Mammary epithelial cell (primary cell): Measurements from ENCODE around the gene ZGPAT.

Experiments
- EZH2 ChIP-seq: IDR thresholded peaks from 2 replicates; pipeline ENCODE4 v1.6.1; 2012; ENCODE audit warnings: low read length, inconsistent platforms, borderline replicate concordance
- TF ChIP-seq, protein P1 (sequence below), 2 donors: IDR thresholded peaks in 1 of 2; conservative IDR thresholded peaks in 1 of 2; 2 replicates each; pipeline ENCODE4 v1.5.1; 2011 to 2012; ENCODE audit warnings: inconsistent platforms in 2 of 2, low read length in 2 of 2, mild to moderate bottlenecking in 2 of 2, control low read depth in 1 of 2, low read depth in 1 of 2; ENCODE audit not compliant: insufficient read depth in 1 of 2; ENCODE audit errors: extremely low read depth in 1 of 2

DNA sequence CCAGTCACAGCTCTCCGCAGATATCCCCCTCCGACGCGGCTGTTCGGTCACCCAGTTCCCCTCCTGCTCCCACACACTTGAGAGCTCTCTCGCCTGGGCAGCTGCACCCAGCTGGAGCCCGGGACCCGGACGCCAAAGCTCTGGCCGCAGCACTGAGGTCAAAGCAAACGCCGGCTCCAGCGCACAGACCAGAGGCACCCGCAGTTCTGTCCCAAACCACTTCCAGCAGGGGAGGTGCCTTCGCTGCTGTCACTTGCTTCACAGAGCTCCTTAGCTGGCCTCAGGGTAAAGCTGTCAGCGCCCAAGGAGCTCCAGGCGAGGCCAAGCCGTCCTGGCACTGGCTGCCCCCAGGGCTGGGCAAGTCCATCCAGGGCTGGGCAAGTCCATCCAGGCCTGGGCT, 59.6 kb downstream of the ZGPAT start:
- no peak for TF ChIP-seq EZH2
- TF ChIP-seq, protein P1, sequence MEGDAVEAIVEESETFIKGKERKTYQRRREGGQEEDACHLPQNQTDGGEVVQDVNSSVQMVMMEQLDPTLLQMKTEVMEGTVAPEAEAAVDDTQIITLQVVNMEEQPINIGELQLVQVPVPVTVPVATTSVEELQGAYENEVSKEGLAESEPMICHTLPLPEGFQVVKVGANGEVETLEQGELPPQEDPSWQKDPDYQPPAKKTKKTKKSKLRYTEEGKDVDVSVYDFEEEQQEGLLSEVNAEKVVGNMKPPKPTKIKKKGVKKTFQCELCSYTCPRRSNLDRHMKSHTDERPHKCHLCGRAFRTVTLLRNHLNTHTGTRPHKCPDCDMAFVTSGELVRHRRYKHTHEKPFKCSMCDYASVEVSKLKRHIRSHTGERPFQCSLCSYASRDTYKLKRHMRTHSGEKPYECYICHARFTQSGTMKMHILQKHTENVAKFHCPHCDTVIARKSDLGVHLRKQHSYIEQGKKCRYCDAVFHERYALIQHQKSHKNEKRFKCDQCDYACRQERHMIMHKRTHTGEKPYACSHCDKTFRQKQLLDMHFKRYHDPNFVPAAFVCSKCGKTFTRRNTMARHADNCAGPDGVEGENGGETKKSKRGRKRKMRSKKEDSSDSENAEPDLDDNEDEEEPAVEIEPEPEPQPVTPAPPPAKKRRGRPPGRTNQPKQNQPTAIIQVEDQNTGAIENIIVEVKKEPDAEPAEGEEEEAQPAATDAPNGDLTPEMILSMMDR (conservative IDR thresholded peaks at IDR 0.05 in 1 of 2, IDR thresholded peaks at IDR 0.05 in 1 of 2; ENCODE audit: extremely low read depth in 1 of 2, insufficient read depth in 1 of 2, low read depth in 1 of 2, low read length in 2 of 2) = no peak
